Stimulated activated naive CD8-positive, alpha-beta T cell treated with anti-CD3 and anti-CD28 coated beads, Interleukin-15, amount 100 ng/mL, for 72 hours (primary cell): ENCODE data around the gene TACC3.

Source experiments
- ATAC-seq: fragments of 150-1000 bp; cut with Tn5 transposase; 2 replicates; pipeline ENCODE4 v1.10.0; 2021; ENCODE audit warnings: mild to moderate bottlenecking, moderate library complexity
- DNase-seq, 2 donors: peaks; one replicate each; pipeline ENCODE4 v3.0.0; 2021 to 2022
- H3K27ac Mint-ChIP-seq, 2 donors: one replicate each; pipeline ENCODE4 v1.8.0; 2022; ENCODE audit warnings: mild to moderate bottlenecking in 2 of 2, mixed read lengths in 2 of 2, moderate library complexity in 2 of 2
- H3K27me3 Mint-ChIP-seq: one replicate; pipeline ENCODE4 v1.8.0; 2022; ENCODE audit warnings: mixed read lengths
- H3K4me1 Mint-ChIP-seq: one replicate; pipeline ENCODE4 v1.8.0; 2022; ENCODE audit warnings: mild to moderate bottlenecking, mixed read lengths
- H3K4me3 Mint-ChIP-seq, 2 donors: one replicate each; pipeline ENCODE4 v1.8.0; 2022; ENCODE audit warnings: mild to moderate bottlenecking in 2 of 2, mixed read lengths in 2 of 2, moderate library complexity in 1 of 2
- H3K9me3 Mint-ChIP-seq, 2 donors: one replicate each; pipeline ENCODE4 v1.8.0; 2022; ENCODE audit warnings: mixed read lengths in 2 of 2

Gene TACC3

GRCh38 chr4:1767061-1767769, 45.9 kb downstream of the TACC3 start:
- DNase-seq, result no peak

GRCh38 chr4:1767770-1768366, 46.5 kb downstream of the TACC3 start:
- Mint-ChIP-seq H3K27ac (no peak overlapping the region), H3K4me3 (peak overlapping the region; percentile 60 to 74), H3K27me3 (peaks cover 59% of the 10 kb centered on the region), H3K9me3 (no peaks in the 10 kb centered on the region), H3K4me1 (peaks cover 22% of the 10 kb centered on the region)
- peak; percentile 17 for ATAC-seq
- DNase-seq, result no peak

More at GRCh38 chr4:1767061-1767769, 45.9 kb downstream of the TACC3 start:
- H3K9me3 Mint-ChIP-seq, result no peaks in the 10 kb centered on the region
- H3K27ac Mint-ChIP-seq, result no peak overlapping the region
- no peak overlapping the region for H3K4me3 Mint-ChIP-seq
- H3K27me3 Mint-ChIP-seq, result peaks cover 65% of the 10 kb centered on the region
- ATAC-seq, result no peak
- peaks cover 22% of the 10 kb centered on the region for H3K4me1 Mint-ChIP-seq

- ATAC-seq (no peak), DNase-seq (no peak)
- H3K4me1 Mint-ChIP-seq, result peaks cover 22% of the 10 kb centered on the region
- H3K27me3 Mint-ChIP-seq, result peaks cover 52% of the 10 kb centered on the region
- no peaks in the 10 kb centered on the region for H3K9me3 Mint-ChIP-seq
- H3K27ac Mint-ChIP-seq, result no peak overlapping the region
- peak overlapping the region in 1 of 2 donors; percentile 60 for H3K4me3 Mint-ChIP-seq
Observed at GRCh38 chr4:1768367-1769034, 47.2 kb downstream of the TACC3 start.

- no peaks in the 10 kb centered on the region for H3K9me3 Mint-ChIP-seq
- no peak overlapping the region for H3K27ac Mint-ChIP-seq
- peaks cover 48% of the 10 kb centered on the region for H3K27me3 Mint-ChIP-seq
- peaks cover 22% of the 10 kb centered on the region for H3K4me1 Mint-ChIP-seq
- no peak for DNase-seq
- no peak overlapping the region for H3K4me3 Mint-ChIP-seq
- no peak for ATAC-seq
Observed at GRCh38 chr4:1769692-1770091, 48.4 kb downstream of the TACC3 start.

GRCh38 chr4:1770245-1770644, 48.9 kb downstream of the TACC3 start:
- ATAC-seq (no peak), DNase-seq (no peak)
- Mint-ChIP-seq H3K4me1 (peaks cover 22% of the 10 kb centered on the region), H3K27ac (no peak overlapping the region), H3K4me3 (no peak overlapping the region), H3K27me3 (peaks cover 43% of the 10 kb centered on the region), H3K9me3 (no peaks in the 10 kb centered on the region)

- DNase-seq (no peak), ATAC-seq (no peak)
- Mint-ChIP-seq H3K9me3 (no peaks in the 10 kb centered on the region), H3K4me3 (no peak overlapping the region), H3K27ac (no peak overlapping the region), H3K27me3 (peaks cover 37% of the 10 kb centered on the region), H3K4me1 (peaks cover 22% of the 10 kb centered on the region)
Observed at GRCh38 chr4:1770791-1771231, 49.5 kb downstream of the TACC3 start.

- Mint-ChIP-seq H3K4me3 (peak overlapping the region in 1 of 2 donors; percentile 41), H3K9me3 (no peaks in the 10 kb centered on the region), H3K27me3 (peaks cover 32% of the 10 kb centered on the region), H3K27ac (no peak overlapping the region), H3K4me1 (peaks cover 22% of the 10 kb centered on the region)
- DNase-seq, result peak in 1 of 2 donors; percentile 47
- ATAC-seq, result peak; percentile 55
Observed at GRCh38 chr4:1771555-1772305, 50.4 kb downstream of the TACC3 start.

GRCh38 chr4:1772853-1773538, 51.7 kb downstream of the TACC3 start:
- ATAC-seq, result peak; percentile 1
- H3K4me1 Mint-ChIP-seq, result peaks cover 22% of the 10 kb centered on the region

GRCh38 chr4:1773754-1774153, 52.4 kb downstream of the TACC3 start:
- Mint-ChIP-seq H3K27ac (no peak overlapping the region), H3K27me3 (peaks cover 20% of the 10 kb centered on the region), H3K4me3 (no peak overlapping the region), H3K9me3 (no peaks in the 10 kb centered on the region), H3K4me1 (peaks cover 17% of the 10 kb centered on the region)
- ATAC-seq, result no peak
- DNase-seq, result no peak

More at GRCh38 chr4:1772853-1773538, 51.7 kb downstream of the TACC3 start:
- Mint-ChIP-seq H3K27me3 (peaks cover 27% of the 10 kb centered on the region), H3K27ac (no peak overlapping the region), H3K9me3 (no peaks in the 10 kb centered on the region), H3K4me3 (no peak overlapping the region)
- DNase-seq, result no peak

GRCh38 chr4:1775731-1776500, 54.6 kb downstream of the TACC3 start:
- DNase-seq (no peak), ATAC-seq (no peak)
- no peaks in the 10 kb centered on the region for H3K9me3 Mint-ChIP-seq
- peaks cover 13% of the 10 kb centered on the region for H3K4me1 Mint-ChIP-seq
- no peak overlapping the region for H3K27ac Mint-ChIP-seq
- H3K27me3 Mint-ChIP-seq, result peaks cover 8% of the 10 kb centered on the region
- H3K4me3 Mint-ChIP-seq, result no peak overlapping the region

GRCh38 chr4:1776521-1777161, 55.3 kb downstream of the TACC3 start:
- Mint-ChIP-seq H3K4me3 (no peak overlapping the region), H3K27me3 (peaks cover 8% of the 10 kb centered on the region)

GRCh38 chr4:1777822-1778641, 56.7 kb downstream of the TACC3 start:
- Mint-ChIP-seq H3K27me3 (peaks cover 8% of the 10 kb centered on the region), H3K4me1 (no peaks in the 10 kb centered on the region), H3K9me3 (no peaks in the 10 kb centered on the region), H3K4me3 (no peak overlapping the region), H3K27ac (no peak overlapping the region)
- no peak for DNase-seq
- ATAC-seq, result no peak

More at GRCh38 chr4:1776521-1777161, 55.3 kb downstream of the TACC3 start:
- Mint-ChIP-seq H3K9me3 (no peaks in the 10 kb centered on the region), H3K27ac (no peak overlapping the region), H3K4me1 (peaks cover 6% of the 10 kb centered on the region)
- DNase-seq (no peak), ATAC-seq (no peak)

GRCh38 chr4:1778642-1779392, 57.5 kb downstream of the TACC3 start:
- Mint-ChIP-seq H3K4me3 (no peak overlapping the region), H3K4me1 (no peaks in the 10 kb centered on the region), H3K9me3 (no peaks in the 10 kb centered on the region), H3K27me3 (peaks cover 8% of the 10 kb centered on the region), H3K27ac (no peak overlapping the region)
- no peak for DNase-seq
- ATAC-seq, result no peak
